Right kidney (tissue), 1 donor: Measurements from ENCODE around the gene POM121C.
"Not testable (repeated sequence)": the region's sequence is repeated elsewhere in the genome, so short reads cannot be mapped to it uniquely, and the experiment has no call there.

ENCODE experiments used
- DNase-seq: peaks from one replicate; pipeline ENCODE4 v3.0.0-alpha.2; 2016

The POM121C gene

DNA sequence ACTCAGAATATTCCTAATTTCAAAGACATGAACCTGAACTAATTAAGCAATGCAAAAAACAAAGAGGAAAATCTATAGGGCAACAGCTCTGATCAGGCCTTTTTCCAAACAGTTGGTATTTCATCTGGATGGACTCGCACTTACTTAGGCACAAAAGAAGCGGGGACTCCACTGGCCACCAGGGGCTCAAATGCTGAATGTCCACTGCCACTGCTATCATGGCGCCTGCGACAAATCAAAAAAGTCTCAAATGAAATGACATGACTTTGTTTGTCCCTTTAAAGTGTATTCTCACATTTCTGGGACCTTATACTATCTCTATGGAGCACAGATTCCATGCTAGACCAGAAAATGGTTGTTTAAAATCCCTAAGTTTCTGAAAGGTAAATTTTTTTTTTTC lies 47.1 kb downstream of the POM121C start:
- not testable (repeated sequence) for DNase-seq

GRCh38 chr7:75423481-75423880 lies 62.6 kb downstream of the POM121C start:
- DNase-seq, result not testable (repeated sequence)

- DNase-seq, result not testable (repeated sequence)
These were observed 64.0 kb downstream of the POM121C start for GRCh38 chr7:75421798-75422710.

- not testable (repeated sequence) for DNase-seq
These were observed 65.9 kb downstream of the POM121C start for GRCh38 chr7:75420152-75420551.

DNA sequence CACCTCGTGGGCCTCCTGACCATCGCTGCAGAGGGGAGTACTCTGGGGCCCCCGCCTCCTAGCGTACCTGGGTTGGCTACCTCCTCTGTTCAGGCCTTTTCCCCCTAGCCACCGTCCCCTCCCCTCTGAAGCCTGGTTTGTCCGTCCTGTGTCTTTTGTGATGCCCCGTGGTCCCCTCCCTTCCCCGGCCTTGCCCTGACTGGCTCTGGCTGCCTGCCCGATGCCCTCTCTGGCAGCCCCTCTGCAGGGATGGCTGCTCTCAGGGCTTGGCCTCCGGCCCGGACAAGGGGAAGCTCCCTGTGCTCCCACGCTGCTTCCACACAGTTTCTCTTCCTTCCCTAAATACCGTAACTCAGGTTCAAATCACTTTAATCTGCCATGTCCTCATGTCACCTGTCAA lies 66.4 kb downstream of the POM121C start:
- not testable (repeated sequence) for DNase-seq

DNA sequence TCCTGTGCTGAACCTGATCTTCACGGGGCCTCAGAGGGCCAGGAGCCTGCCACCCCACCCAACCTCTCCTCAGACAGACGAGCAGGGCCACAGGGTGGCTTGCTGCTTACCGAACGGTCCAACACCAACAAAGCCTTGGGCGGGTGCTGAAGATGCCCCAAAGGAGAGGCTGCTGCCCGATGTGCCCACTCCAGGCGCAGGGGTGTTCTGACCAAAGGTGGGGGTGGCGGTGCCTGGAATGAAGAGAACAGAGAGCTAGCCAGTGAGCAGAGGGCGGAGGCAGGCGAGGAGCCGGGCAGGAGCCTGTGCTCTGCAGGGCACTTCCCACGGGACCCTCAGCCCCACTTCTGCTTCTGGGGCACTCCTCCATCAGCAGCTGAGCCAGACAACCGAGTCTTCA lies 66.9 kb downstream of the POM121C start:
- DNase-seq, result not testable (repeated sequence)

DNA sequence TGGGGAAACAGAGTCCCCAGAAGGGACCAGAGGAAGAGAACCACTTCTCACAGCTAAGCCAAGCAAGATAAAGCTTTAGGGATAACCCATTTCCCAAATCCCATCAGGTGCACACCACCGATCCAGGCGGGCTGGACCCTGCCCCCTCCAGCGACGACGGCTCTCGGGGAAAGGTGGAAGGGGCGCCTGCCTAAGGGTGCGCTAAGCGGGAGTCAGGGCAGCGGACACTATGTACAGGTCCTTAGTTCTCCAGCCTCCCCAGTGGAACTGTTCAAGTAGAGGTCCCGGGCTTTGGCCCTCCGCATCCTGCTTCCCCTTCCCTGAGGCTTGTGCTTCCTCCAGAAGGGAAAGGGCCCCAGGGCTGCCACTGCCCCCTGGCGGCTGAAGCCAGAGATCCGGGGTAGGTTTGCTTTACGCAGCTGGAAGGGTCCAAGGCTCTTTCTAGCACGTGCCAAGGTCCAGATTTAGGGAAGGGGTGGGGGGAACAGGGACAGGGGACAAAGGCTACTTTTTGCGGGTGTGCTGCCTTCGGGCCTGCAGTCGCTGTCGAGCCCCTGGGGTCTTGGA lies 67.7 kb downstream of the POM121C start:
- DNase-seq, result not testable (repeated sequence)

GRCh38 chr7:75416787-75417186 lies 69.3 kb downstream of the POM121C start:
- DNase-seq, result not testable (repeated sequence)

DNA sequence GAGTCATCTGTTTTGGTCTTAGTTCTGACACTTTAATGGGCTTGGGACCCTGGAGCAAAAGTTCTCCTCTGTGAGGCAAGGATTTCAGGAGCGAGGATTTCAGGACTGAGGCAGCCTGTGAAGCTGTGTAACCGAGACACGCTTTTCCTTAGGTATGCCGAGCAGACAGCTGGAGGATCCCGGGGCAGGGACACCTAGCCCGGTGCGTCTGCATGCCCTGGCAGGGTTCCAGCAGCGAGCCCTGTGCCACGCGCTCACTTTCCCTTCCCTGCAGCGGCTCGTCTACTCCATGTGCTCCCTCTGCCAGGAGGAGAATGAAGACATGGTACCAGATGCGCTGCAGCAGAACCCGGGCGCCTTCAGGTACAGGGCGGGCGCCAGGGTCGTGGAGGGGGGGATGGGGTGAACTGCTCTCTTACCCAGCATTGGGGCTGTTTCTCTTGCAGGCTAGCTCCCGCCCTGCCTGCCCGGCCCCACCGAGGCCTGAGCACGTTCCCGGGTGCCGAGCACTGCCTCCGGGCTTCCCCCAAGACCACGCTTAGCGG lies 70.2 kb downstream of the POM121C start:
- DNase-seq, result not testable (repeated sequence)

DNA sequence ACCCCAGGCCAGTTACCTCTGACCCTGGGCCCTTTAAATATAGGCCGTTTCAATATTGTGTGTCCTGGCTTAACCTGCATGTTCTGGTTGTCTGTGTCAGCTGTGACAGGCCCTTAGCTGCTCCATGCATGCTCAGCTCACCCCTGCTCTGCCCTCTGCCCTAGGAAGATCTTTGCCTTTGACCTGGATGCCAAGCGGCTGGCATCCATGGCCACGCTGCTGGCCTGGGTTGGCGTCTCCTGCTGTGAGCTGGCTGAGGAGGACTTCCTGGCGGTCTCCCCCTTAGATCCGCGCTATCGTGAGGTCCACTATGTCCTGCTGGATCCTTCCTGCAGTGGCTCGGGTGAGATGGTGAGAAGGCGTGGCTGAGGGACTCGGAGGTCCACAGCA lies 70.7 kb downstream of the POM121C start:
- not testable (repeated sequence) for DNase-seq

- DNase-seq, result not testable (repeated sequence)
These were observed 71.2 kb downstream of the POM121C start for GRCh38 chr7:75414708-75415427.

DNA sequence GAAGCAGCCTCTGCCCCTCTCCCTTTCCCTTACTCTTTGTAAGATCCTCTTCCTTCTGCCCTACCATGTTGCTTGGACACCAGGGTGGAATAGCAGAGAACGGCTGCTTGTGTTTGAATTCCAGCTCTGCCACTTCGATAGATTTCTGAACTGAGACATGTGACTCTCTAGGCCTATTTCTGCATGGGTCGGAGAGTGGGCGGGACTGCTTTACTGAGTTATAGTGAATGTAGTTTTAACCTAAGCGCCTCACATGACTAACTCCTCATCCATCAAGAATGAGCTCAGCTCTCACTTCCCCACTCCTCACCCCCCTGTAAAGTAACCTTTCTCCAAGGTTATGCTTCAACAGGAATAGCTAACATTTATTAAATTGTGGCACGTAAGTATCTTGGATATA lies 71.9 kb downstream of the POM121C start:
- not testable (repeated sequence) for DNase-seq

DNA sequence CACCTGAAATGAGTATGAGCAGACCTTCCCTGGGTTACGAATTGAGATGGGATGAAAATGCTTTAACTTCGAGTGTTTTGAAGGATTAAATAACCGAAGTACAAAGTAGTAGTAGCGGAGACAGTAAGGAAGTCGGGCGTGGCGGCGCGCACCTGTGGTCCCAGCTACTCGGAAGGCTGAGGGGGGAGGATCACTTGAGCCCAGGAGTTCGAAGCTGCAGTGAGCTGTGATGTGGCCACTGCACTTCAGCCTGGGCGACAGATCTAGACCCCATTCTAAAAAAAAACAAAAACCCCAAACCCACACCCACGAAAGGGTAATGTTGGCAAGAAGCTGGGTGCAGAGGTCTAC lies 75.3 kb downstream of the POM121C start:
- not testable (repeated sequence) for DNase-seq

- DNase-seq, result not testable (repeated sequence)
These were observed 75.9 kb downstream of the POM121C start for GRCh38 chr7:75409880-75410822.

GRCh38 chr7:75404663-75405062 lies 81.4 kb downstream of the POM121C start:
- DNase-seq, result not testable (repeated sequence)

DNA sequence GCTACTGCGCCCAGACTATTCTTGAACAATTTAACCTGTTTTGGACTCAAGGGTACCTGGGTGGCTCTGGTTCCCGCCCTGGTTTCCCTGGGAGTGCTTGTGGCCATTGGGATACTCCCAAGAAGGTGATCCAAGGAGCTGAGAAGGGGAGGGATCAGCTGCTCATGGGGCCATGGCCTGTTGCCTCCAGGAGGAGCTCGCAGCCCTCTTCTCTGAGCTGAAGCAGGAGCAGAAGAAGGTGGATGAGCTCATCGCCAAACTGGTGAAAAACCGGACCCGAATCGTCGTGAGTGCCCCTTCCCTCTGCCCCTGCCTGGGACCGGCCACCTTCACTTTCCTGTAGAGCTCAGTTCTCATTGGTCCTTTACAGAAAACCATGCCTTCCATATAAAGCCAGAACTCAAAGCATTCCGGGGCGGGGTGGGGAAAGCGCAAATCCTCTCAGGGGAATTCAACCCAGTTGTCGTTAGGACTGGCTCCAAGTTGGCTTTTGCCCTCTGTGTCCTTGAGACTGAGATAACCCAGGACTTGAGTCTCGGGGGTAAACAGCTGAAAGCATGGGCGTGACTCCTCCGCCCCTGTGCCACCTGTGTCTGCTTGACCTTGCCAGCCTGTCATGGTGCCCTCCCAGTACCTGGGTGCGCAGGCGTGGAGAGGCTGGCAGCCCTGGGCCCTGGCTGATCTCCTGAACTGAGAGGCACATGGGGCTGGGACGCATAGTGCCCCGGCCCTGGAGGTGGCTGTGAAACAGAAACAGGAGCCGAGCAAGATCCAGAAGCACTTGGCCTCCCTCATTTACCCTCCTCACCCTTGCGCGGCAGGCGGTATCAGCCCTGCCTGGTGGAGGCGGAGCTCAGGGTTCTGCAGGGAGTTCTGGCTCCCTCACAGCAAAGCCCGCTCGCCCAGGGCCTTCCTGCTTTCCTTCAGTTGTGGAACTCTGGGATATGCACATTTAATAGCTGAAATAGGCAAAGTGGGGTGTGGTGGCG lies 82.3 kb downstream of the POM121C start:
- DNase-seq, result not testable (repeated sequence)

- DNase-seq, result not testable (repeated sequence)
These were observed 85.5 kb downstream of the POM121C start for GRCh38 chr7:75400575-75400974.

DNA sequence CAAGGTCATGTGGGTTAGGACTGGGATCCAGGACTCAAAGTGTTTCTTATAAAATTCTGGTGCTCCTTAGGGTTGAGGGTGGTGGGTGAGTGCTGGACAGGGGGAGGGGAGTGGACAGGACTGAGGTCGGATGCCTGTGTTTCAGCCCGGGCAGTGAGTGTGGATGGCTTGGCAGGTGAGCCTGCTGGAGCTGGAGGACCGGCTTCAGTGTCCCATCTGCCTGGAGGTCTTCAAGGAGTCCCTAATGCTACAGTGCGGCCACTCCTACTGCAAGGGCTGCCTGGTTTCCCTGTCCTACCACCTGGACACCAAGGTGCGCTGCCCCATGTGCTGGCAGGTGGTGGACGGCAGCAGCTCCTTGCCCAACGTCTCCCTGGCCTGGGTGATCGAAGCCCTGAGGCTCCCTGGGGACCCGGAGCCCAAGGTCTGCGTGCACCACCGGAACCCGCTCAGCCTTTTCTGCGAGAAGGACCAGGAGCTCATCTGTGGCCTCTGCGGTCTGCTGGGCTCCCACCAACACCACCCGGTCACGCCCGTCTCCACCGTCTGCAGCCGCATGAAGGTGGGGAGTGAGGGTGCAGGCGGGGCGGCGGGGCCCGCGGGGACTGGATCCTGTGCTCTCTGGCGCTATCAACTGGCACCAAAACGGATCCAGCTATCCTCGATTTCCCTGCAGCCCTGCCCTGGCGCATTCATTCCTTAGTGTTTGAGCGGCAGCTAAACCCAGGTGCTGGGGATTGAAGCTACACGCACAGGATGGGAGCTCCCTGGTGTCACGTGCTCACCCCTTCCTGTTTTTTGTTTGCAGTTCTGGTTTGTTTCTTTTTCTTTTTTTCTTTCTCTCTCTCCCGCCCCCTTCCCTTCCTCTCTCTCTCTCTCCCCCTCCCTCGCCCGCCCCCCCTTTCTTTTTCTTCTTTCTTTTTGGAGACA lies 87.1 kb downstream of the POM121C start:
- not testable (repeated sequence) for DNase-seq

- DNase-seq, result not testable (repeated sequence)
These were observed 88.2 kb downstream of the POM121C start for GRCh38 chr7:75397865-75398264.
